H9 (cell line): Measurements from ENCODE around the gene LILRA6. TPM values are rescaled to one million over a fixed set of nuclear protein-coding genes. Genes with fewer than 3 reads are reported as not detected.
"Not testable (repeated sequence)": the region's sequence is repeated elsewhere in the genome, so short reads cannot be mapped to it uniquely, and the experiment has no call there.

ENCODE experiments used
- DNase-seq: peaks from one replicate; pipeline ENCODE4 v3.0.0-alpha.2; 2017
- H2AFZ ChIP-seq: one replicate; pipeline ENCODE4 v1.6.1; 2013; ENCODE audit warnings: mild to moderate bottlenecking, low read length, control low read depth, moderate library complexity
- H2AK5ac ChIP-seq: 2 replicates; pipeline ENCODE4 v1.6.1; 2013; ENCODE audit warnings: low read length, control low read depth, mixed read lengths; ENCODE audit not compliant: insufficient read length
- H2BK120ac ChIP-seq: one replicate; pipeline ENCODE4 v1.6.1; 2013; ENCODE audit warnings: low read depth, mild to moderate bottlenecking, low read length, control low read depth, inconsistent platforms; ENCODE audit not compliant: poor library complexity, severe bottlenecking
- H2BK12ac ChIP-seq: 2 replicates; pipeline ENCODE4 v1.6.1; 2013; ENCODE audit warnings: low read length, control low read depth, mixed read lengths, low read depth; ENCODE audit not compliant: insufficient read length
- H2BK15ac ChIP-seq: 2 replicates; pipeline ENCODE4 v1.6.1; 2013; ENCODE audit warnings: low read depth, low read length, control low read depth
- H2BK20ac ChIP-seq: one replicate; pipeline ENCODE4 v1.6.1; 2013; ENCODE audit warnings: low read depth, mild to moderate bottlenecking, low read length, control low read depth, inconsistent platforms; ENCODE audit not compliant: poor library complexity, severe bottlenecking
- H2BK5ac ChIP-seq: 2 replicates; pipeline ENCODE4 v1.6.1; 2013; ENCODE audit warnings: low read length, control low read depth, mixed read lengths; ENCODE audit not compliant: insufficient read length
- H3K14ac ChIP-seq: 2 replicates; pipeline ENCODE4 v1.6.1; 2013; ENCODE audit warnings: low read length, control low read depth; ENCODE audit not compliant: insufficient read depth
- H3K18ac ChIP-seq: 2 replicates; pipeline ENCODE4 v1.6.1; 2013; ENCODE audit warnings: low read depth, mild to moderate bottlenecking, mixed read lengths, low read length, control low read depth; ENCODE audit not compliant: insufficient read length
- H3K23ac ChIP-seq: 2 replicates; pipeline ENCODE4 v1.6.1; 2013; ENCODE audit warnings: low read length, control low read depth, mixed read lengths, low read depth; ENCODE audit not compliant: insufficient read length
- H3K23me2 ChIP-seq: 2 replicates; pipeline ENCODE4 v1.6.1; 2013; ENCODE audit warnings: low read depth, mild to moderate bottlenecking, mixed read lengths, low read length, control low read depth; ENCODE audit not compliant: insufficient read length, poor library complexity, severe bottlenecking
- H3K27ac ChIP-seq: 2 replicates; pipeline ENCODE4 v1.5.1; 2013; ENCODE audit warnings: low read length, control low read depth, mixed read lengths, low read depth; ENCODE audit not compliant: insufficient read length
- H3K27me3 ChIP-seq: 2 replicates; pipeline ENCODE4 v1.6.1; 2013; ENCODE audit warnings: low read length, control low read depth, inconsistent platforms; ENCODE audit not compliant: insufficient read depth
- H3K4ac ChIP-seq: 2 replicates; pipeline ENCODE4 v1.6.1; 2013; ENCODE audit warnings: low read depth, mild to moderate bottlenecking, control low read depth, inconsistent platforms, low read length, moderate library complexity
- H3K4me1 ChIP-seq: 2 replicates; pipeline ENCODE4 v1.6.1; 2013; ENCODE audit warnings: low read length, control low read depth, inconsistent platforms; ENCODE audit not compliant: insufficient read depth
- H3K4me2 ChIP-seq: 2 replicates; pipeline ENCODE4 v1.6.1; 2013; ENCODE audit warnings: low read length, control low read depth, mixed read lengths; ENCODE audit not compliant: insufficient read length, insufficient read depth
- H3K56ac ChIP-seq: 2 replicates; pipeline ENCODE4 v1.6.1; 2013; ENCODE audit warnings: low read depth, mild to moderate bottlenecking, mixed read lengths, low read length, control low read depth; ENCODE audit not compliant: insufficient read length
- H3K79me1 ChIP-seq: 2 replicates; pipeline ENCODE4 v1.6.1; 2013; ENCODE audit warnings: low read depth, mild to moderate bottlenecking, moderate library complexity, low read length, control low read depth, inconsistent platforms; ENCODE audit not compliant: insufficient read depth, poor library complexity, severe bottlenecking
- H3K79me2 ChIP-seq: 2 replicates; pipeline ENCODE4 v1.6.1; 2013; ENCODE audit warnings: low read length, control low read depth, inconsistent platforms; ENCODE audit not compliant: insufficient read depth
- H3K9ac ChIP-seq: 2 replicates; pipeline ENCODE4 v1.6.1; 2013; ENCODE audit warnings: low read length, control low read depth, mixed read lengths; ENCODE audit not compliant: insufficient read length; ENCODE audit errors: extremely low read depth
- H3K9me3 ChIP-seq: one replicate; pipeline ENCODE4 v1.6.1; 2013; ENCODE audit warnings: low read depth, low read length, inconsistent platforms; ENCODE audit not compliant: control insufficient read depth
- H3T11ph ChIP-seq: one replicate; pipeline ENCODE4 v1.6.1; 2013; ENCODE audit warnings: mild to moderate bottlenecking, low read length, control low read depth, inconsistent platforms
- H4K20me1 ChIP-seq: one replicate; pipeline ENCODE4 v1.6.1; 2013; ENCODE audit not compliant: control insufficient read depth, insufficient read length, insufficient read depth
- H4K5ac ChIP-seq: 2 replicates; pipeline ENCODE4 v1.6.1; 2013; ENCODE audit warnings: low read depth, mild to moderate bottlenecking, mixed read lengths, low read length, control low read depth; ENCODE audit not compliant: insufficient read length
- H4K8ac ChIP-seq: replicated peaks from 2 replicates; pipeline ENCODE4 v1.6.1; 2013; ENCODE audit warnings: low read length, control low read depth, mixed read lengths, low read depth; ENCODE audit not compliant: insufficient read length
- H4K91ac ChIP-seq: 2 replicates; pipeline ENCODE4 v1.6.1; 2013; ENCODE audit warnings: low read depth, mild to moderate bottlenecking, moderate library complexity, mixed read lengths, low read length, control low read depth; ENCODE audit not compliant: insufficient read length
- H3K27ac Mint-ChIP-seq, 3 experiments: 2 replicates in 2 of 3; 3 replicates in 1 of 3; pipeline ENCODE4 v1.8.0; 2020 to 2021; ENCODE audit warnings: mixed read lengths in 3 of 3, mild to moderate bottlenecking in 1 of 3, moderate library complexity in 1 of 3
- H3K27me3 Mint-ChIP-seq: 2 replicates; pipeline ENCODE4 v1.8.0; 2021; ENCODE audit warnings: low read depth, mild to moderate bottlenecking, moderate library complexity, mixed read lengths
- H3K36me3 Mint-ChIP-seq, 3 experiments: 2 replicates in 2 of 3; 3 replicates in 1 of 3; pipeline ENCODE4 v1.8.0; 2020 to 2021; ENCODE audit warnings: low read depth in 3 of 3, mixed read lengths in 3 of 3; ENCODE audit not compliant: insufficient read depth in 1 of 3
- H3K4me1 Mint-ChIP-seq, 2 experiments: 2 replicates each; pipeline ENCODE4 v1.8.0; 2020; ENCODE audit warnings: mixed read lengths in 2 of 2
- H3K4me3 Mint-ChIP-seq, 2 experiments: 2 replicates in 1 of 2; 3 replicates in 1 of 2; pipeline ENCODE4 v1.8.0; 2020 to 2021; ENCODE audit warnings: mild to moderate bottlenecking in 2 of 2, mixed read lengths in 2 of 2, moderate library complexity in 1 of 2
- H3K9me3 Mint-ChIP-seq, 2 experiments: 2 replicates in 1 of 2; 3 replicates in 1 of 2; pipeline ENCODE4 v1.8.0; 2020; ENCODE audit warnings: mild to moderate bottlenecking in 2 of 2, mixed read lengths in 2 of 2, moderate library complexity in 1 of 2
- CTCF ChIP-seq: fragments of 200-600 bp; sonication (generic); conservative IDR thresholded peaks from 3 replicates; pipeline ENCODE4 v1.8.0; 2021; ENCODE audit warnings: antibody characterized with exemption, mild to moderate bottlenecking
- WGBS: extraction: QIAGEN DNeasy Blood & Tissue Kit; methylation state at CpG from one replicate; pipeline ENCODE4 v1.1.7; 2013; ENCODE audit warnings: missing lambda C conversion rate, low lambda C conversion rate, mixed read lengths; ENCODE audit not compliant: insufficient read length; ENCODE audit errors: extremely low coverage; 5-methylcytosine and 5-hydroxymethylcytosine counted together
- total RNA-seq: library from RNA; stranded (reverse); gene quantifications from 2 replicates; pipeline ENCODE4 v1.2.1, GENCODE V29; 2021

LILRA6 gene
- total RNA-seq, 1 experiment from 2014 or later: not detected

- H3K27me3 Mint-ChIP-seq: peaks cover 53% of the 10 kb centered on the region
- H2BK20ac ChIP-seq: no peak overlapping the region
- no peak overlapping the region for H4K5ac ChIP-seq
- H3K18ac ChIP-seq: no peak overlapping the region
- no peak overlapping the region for H2BK5ac ChIP-seq
- no peak overlapping the region for H3K23ac ChIP-seq
- H3T11ph ChIP-seq: no peak overlapping the region
- H2AFZ ChIP-seq: no peak overlapping the region
- no peaks in the 10 kb centered on the region for H3K79me2 ChIP-seq
- H3K4me3 Mint-ChIP-seq: no peak overlapping the region
- H3K14ac ChIP-seq: no peak overlapping the region; the same call in 1 of the 2 replicates
- H3K9me3 Mint-ChIP-seq: peaks cover 0 to 55% of the 10 kb centered on the region in 2 experiments; a peak in 2 of 5 replicates
- H3K4me2 ChIP-seq: no peak overlapping the region
- no peak overlapping the region for H2BK15ac ChIP-seq
- H3K9ac ChIP-seq: no peak overlapping the region
- no peaks in the 10 kb centered on the region for H4K20me1 ChIP-seq
- H2BK120ac ChIP-seq: no peak overlapping the region
- no CpG with 5 or more reads among the region's 18 CpGs for WGBS
- no peak overlapping the region for H3K56ac ChIP-seq
- no peaks in the 10 kb centered on the region for H3K27me3 ChIP-seq
- no peak overlapping the region for H2BK12ac ChIP-seq
- H4K8ac ChIP-seq: no peak overlapping the region
- no peak overlapping the region for H4K91ac ChIP-seq
- no peaks in the 10 kb centered on the region for H3K79me1 ChIP-seq
- H3K27ac Mint-ChIP-seq: no peak overlapping the region
- no peak overlapping the region for H2AK5ac ChIP-seq
- no peaks in the 10 kb centered on the region; a peak in 1 of 4 replicates for H3K4me1 Mint-ChIP-seq
- no peak overlapping the region for H3K27ac ChIP-seq
- no peak for DNase-seq
- TF ChIP-seq CTCF: no peak
- no peaks in the 10 kb centered on the region for H3K4me1 ChIP-seq
- H3K23me2 ChIP-seq: no peaks in the 10 kb centered on the region
- H3K36me3 Mint-ChIP-seq: no peaks in the 10 kb centered on the region
- H3K9me3 ChIP-seq: no peaks in the 10 kb centered on the region
- no peak overlapping the region for H3K4ac ChIP-seq
Measured at GRCh38 chr19:54279406-54279962, 36.9 kb upstream of the LILRA6 start.

GRCh38 chr19:54278571-54279195 is 36.1 kb upstream of the LILRA6 start:
- H3K4me1 Mint-ChIP-seq, H3K36me3 Mint-ChIP-seq, H3K27ac Mint-ChIP-seq, H4K8ac ChIP-seq, H4K5ac ChIP-seq, H3K79me2 ChIP-seq, H2BK15ac ChIP-seq, H3K9ac ChIP-seq, H2BK12ac ChIP-seq, H3K9me3 ChIP-seq, H3K14ac ChIP-seq, H3T11ph ChIP-seq, H4K91ac ChIP-seq, H3K18ac ChIP-seq, H3K79me1 ChIP-seq, H2BK5ac ChIP-seq, H3K4ac ChIP-seq, H3K4me1 ChIP-seq, H2BK120ac ChIP-seq, H3K4me3 Mint-ChIP-seq, H2AFZ ChIP-seq, H3K56ac ChIP-seq, DNase-seq, H3K23me2 ChIP-seq, H2BK20ac ChIP-seq, H3K23ac ChIP-seq, H3K4me2 ChIP-seq, H3K27ac ChIP-seq, H3K27me3 ChIP-seq, H4K20me1 ChIP-seq, H2AK5ac ChIP-seq: not testable (repeated sequence)
- no CpG with 5 or more reads among the region's 15 CpGs for whole genome bisulfite sequencing
- Mint-ChIP-seq H3K9me3 (peaks cover 0 to 54% of the 10 kb centered on the region in 2 experiments; a peak in 2 of 5 replicates), H3K27me3 (peaks cover 52% of the 10 kb centered on the region)
